DOHH2 (cell line): ENCODE data around the gene RETREG2.

Source experiments
- EZH2phosphoT487 ChIP-seq: fragments of 200-600 bp; sonication (generic); IDR thresholded peaks from 2 replicates; pipeline ENCODE4 v1.6.1; 2017; ENCODE audit warnings: borderline replicate concordance, mild to moderate bottlenecking, antibody characterized with exemption, low read length, moderate library complexity, mixed read lengths
- TF ChIP-seq, protein P1 (sequence below): fragments of 200-600 bp; sonication (generic); IDR thresholded peaks from one replicate; pipeline ENCODE4 v1.5.1; 2014; ENCODE audit warnings: antibody characterized with exemption, mild to moderate bottlenecking, low read depth, low read length; ENCODE audit not compliant: poor library complexity, severe bottlenecking

DNA sequence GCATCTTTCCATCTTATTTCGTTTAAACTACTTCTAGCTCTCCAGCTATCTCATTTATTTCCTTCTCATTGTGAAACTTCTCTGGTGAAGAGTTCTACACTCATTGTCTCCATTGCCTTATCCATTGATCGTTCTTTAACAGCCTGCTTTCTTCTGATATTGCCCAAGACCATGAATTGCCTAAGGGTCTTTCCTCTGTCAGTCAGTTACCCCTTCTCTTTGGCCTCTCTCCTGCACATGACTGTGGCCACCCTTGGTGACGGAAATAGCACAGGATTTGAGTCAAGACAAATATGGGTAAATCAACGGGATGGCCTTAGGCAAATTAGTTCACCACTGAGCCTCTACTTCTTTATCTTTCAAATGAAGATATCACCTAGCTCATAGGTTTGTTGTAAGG is 44.1 kb upstream of the RETREG2 start:
- TF ChIP-seq, protein P1, sequence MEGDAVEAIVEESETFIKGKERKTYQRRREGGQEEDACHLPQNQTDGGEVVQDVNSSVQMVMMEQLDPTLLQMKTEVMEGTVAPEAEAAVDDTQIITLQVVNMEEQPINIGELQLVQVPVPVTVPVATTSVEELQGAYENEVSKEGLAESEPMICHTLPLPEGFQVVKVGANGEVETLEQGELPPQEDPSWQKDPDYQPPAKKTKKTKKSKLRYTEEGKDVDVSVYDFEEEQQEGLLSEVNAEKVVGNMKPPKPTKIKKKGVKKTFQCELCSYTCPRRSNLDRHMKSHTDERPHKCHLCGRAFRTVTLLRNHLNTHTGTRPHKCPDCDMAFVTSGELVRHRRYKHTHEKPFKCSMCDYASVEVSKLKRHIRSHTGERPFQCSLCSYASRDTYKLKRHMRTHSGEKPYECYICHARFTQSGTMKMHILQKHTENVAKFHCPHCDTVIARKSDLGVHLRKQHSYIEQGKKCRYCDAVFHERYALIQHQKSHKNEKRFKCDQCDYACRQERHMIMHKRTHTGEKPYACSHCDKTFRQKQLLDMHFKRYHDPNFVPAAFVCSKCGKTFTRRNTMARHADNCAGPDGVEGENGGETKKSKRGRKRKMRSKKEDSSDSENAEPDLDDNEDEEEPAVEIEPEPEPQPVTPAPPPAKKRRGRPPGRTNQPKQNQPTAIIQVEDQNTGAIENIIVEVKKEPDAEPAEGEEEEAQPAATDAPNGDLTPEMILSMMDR = no peak
- no peak for TF ChIP-seq EZH2phosphoT487
